Measurements from ENCODE around the gene KIRREL3. TPM values are rescaled to one million over a fixed set of nuclear protein-coding genes. Genes with fewer than 3 reads are reported as not detected.

The KIRREL3 gene
- total and polyA plus RNA-seq, 2 of the 4 experiments (the other 2 are of a cell fraction), result 10.9 to 15.9 TPM

- in situ Hi-C loops (cut with MboI; ENCODE audit: low sequenced_read_pairs), result loop anchor here (25.0 kb wide), 2 partner anchors 547 to 1597 kb away; no protein-coding TSS in a partner anchor
- H3K23ac ChIP-seq (ENCODE audit: low read depth, low read length), result no peak overlapping the region
- H3K79me1 ChIP-seq (ENCODE audit: low read depth in 1 of 2, low read length in 2 of 2), result no peaks in the 10 kb centered on the region
- no peak overlapping the region for H3K4me2 ChIP-seq (ENCODE audit: low read depth, low read length)
- ATAC-seq (ENCODE audit: low read depth) (no peak), DNase-seq (no peak)
- H3K4me1 ChIP-seq (ENCODE audit: control insufficient read depth, insufficient read depth, low read length), result no peaks in the 10 kb centered on the region
- CTCF ChIA-PET, result interaction anchor here (0.6 to 1.8 kb wide), 4 partner anchors 8 to 1550 kb away, joined by 3 to 14 read pairs (median 7); no protein-coding TSS in a partner anchor
- no peak overlapping the region for H3K56ac ChIP-seq (ENCODE audit: extremely low read depth, insufficient read depth, low read length)
- H3K4ac ChIP-seq (ENCODE audit: low read depth, low read length), result no peak overlapping the region
- peaks cover 7% of the 10 kb centered on the region for H3K9me1 ChIP-seq (ENCODE audit: insufficient read depth, low read length)
- H3K27ac ChIP-seq (ENCODE audit: insufficient read depth, low read length), result no peak overlapping the region
- dilution Hi-C loops (cut with HindIII; ENCODE audit: low sequenced_read_pairs, unreplicated experiment), result no loop called here
- no peak overlapping the region for H3K4me3 ChIP-seq (ENCODE audit: insufficient read depth, low read depth, low read length)
- H3K9ac ChIP-seq (ENCODE audit: low read depth, low read length), result no peak overlapping the region
- no peak overlapping the region for H2AK9ac ChIP-seq (replicated peaks; ENCODE audit: low read depth, low read length, poor library complexity)
- H3K36me3 ChIP-seq (ENCODE audit: control insufficient read depth, insufficient read depth, low read length), result no peaks in the 10 kb centered on the region
- intact Hi-C loops (cut with micrococcal nuclease), result loop anchor here (2.0 to 10.0 kb wide), 5 partner anchors 167 to 1717 kb away; no protein-coding TSS in a partner anchor
- H2BK15ac ChIP-seq (ENCODE audit: low read depth, low read length), result no peak overlapping the region
- 65% methylated on average over 8 of the region's 22 CpGs; no CpG with 5 or more reads in 1 of the 2 experiments for WGBS, 2 experiments (ENCODE audit: extremely low coverage in 2 of 2, insufficient read length in 1 of 2)
- no peak overlapping the region for H3K18ac ChIP-seq (ENCODE audit: low read depth, low read length)
- no peak overlapping the region for H2BK5ac ChIP-seq (ENCODE audit: low read depth, low read length, poor library complexity, severe bottlenecking)
- no peak overlapping the region for H3K14ac ChIP-seq (replicated peaks; ENCODE audit: low read depth, low read length)
- H4K91ac ChIP-seq (ENCODE audit: insufficient read depth, low read depth, low read length), result no peak overlapping the region
- no TSS peak for BruUV-seq (replicated peaks)
- no peak for TF ChIP-seq SMC3 (IDR thresholded peaks at IDR 0.05; ENCODE audit: low read depth, low read length)
- H4K8ac ChIP-seq (ENCODE audit: low read depth in 2 of 2, low read length in 2 of 2), result no peak overlapping the region
- no peak overlapping the region for H2BK120ac ChIP-seq (ENCODE audit: low read depth, low read length)
- H3K27me3 ChIP-seq (ENCODE audit: control insufficient read depth, insufficient read depth, low read length), result no peaks in the 10 kb centered on the region; the same call in 1 of the 2 replicates
- H4K5ac ChIP-seq (ENCODE audit: low read depth, low read length), result no peak overlapping the region
- no peaks in the 10 kb centered on the region for H3K9me3 ChIP-seq (ENCODE audit: control insufficient read depth, insufficient read depth, low read length)
- no peak overlapping the region for H2BK20ac ChIP-seq (ENCODE audit: low read depth, low read length)
- no peak overlapping the region for H2AFZ ChIP-seq (replicated peaks; ENCODE audit: low read length, poor library complexity)
- POLR2A ChIA-PET (ENCODE audit: unreplicated experiment), result interaction anchor here (0.6 kb wide), 1 partner anchor 311 kb away, joined by 3 read pairs; no protein-coding TSS in a partner anchor
- H2AK5ac ChIP-seq (ENCODE audit: low read depth, low read length), result no peak overlapping the region
- peaks cover 4% of the 10 kb centered on the region; the same call in 1 of the 2 replicates for H4K20me1 ChIP-seq (ENCODE audit: insufficient read depth, low read length)
Observed at GRCh38 chr11:126440276-126440675, 560.3 kb downstream of the KIRREL3 start.

Data from IMR-90 (cell line).